Gastroesophageal sphincter (tissue), 3 donors: Measurements from ENCODE around the gene MEOX1.

Source experiments
- POLR2A ChIP-seq, 2 donors: fragments of 450-650 bp; IDR thresholded peaks; one replicate each; pipeline ENCODE4 v1.6.1; 2017; ENCODE audit warnings: antibody characterized with exemption in 2 of 2, mild to moderate bottlenecking in 2 of 2, moderate library complexity in 1 of 2
- TF ChIP-seq, protein P1 (sequence below), 4 experiments: fragments of 200-600 bp in 2 of 4; fragments of 450-650 bp in 2 of 4; sonication (generic) in 1 of 4; IDR thresholded peaks; one replicate each; pipeline ENCODE4 v1.5.1; 2017 to 2019; ENCODE audit warnings: antibody characterized with exemption in 4 of 4, mild to moderate bottlenecking in 2 of 4, moderate library complexity in 2 of 4

DNA sequence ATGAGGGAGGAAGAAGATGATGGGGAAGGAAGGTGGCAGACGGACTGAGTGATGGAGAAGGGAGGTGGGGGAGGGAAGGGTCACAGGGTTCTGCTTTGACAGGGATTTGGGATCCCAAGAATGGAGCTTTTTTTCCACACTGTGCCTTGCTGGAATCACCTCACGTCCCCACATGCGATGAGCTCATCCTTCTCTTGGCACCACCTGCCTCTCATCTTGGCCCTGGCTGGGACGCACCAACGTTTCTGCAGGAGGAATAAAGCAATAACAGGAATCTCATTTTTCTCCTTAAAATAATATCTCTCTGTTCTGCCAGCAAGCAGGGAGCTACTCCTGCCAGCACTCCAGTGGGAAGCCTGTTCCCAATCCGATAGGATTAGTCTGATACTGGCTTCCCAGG, 47.8 kb downstream of the MEOX1 start:
- TF ChIP-seq, protein P1, sequence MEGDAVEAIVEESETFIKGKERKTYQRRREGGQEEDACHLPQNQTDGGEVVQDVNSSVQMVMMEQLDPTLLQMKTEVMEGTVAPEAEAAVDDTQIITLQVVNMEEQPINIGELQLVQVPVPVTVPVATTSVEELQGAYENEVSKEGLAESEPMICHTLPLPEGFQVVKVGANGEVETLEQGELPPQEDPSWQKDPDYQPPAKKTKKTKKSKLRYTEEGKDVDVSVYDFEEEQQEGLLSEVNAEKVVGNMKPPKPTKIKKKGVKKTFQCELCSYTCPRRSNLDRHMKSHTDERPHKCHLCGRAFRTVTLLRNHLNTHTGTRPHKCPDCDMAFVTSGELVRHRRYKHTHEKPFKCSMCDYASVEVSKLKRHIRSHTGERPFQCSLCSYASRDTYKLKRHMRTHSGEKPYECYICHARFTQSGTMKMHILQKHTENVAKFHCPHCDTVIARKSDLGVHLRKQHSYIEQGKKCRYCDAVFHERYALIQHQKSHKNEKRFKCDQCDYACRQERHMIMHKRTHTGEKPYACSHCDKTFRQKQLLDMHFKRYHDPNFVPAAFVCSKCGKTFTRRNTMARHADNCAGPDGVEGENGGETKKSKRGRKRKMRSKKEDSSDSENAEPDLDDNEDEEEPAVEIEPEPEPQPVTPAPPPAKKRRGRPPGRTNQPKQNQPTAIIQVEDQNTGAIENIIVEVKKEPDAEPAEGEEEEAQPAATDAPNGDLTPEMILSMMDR (IDR thresholded peaks at IDR 0.05) = no peak
- TF ChIP-seq POLR2A (IDR thresholded peaks at IDR 0.05) = no peak
